ENCODE results near the gene CAMTA2.

GRCh38 chr17:4969551-4970173 lies 17.8 kb downstream of the CAMTA2 start:
- TF ChIP-seq CTCF (IDR thresholded peaks at IDR 0.05; ENCODE audit: insufficient read depth, low read length) (no peak), SPI1 (IDR thresholded peaks at IDR 0.05; ENCODE audit: borderline replicate concordance, low read depth) (no peak), POLR2AphosphoS5 (IDR thresholded peaks at IDR 0.05; ENCODE audit: low read depth) (no peak), REST (IDR thresholded peaks at IDR 0.05; ENCODE audit: insufficient replicate concordance, low read depth) (peak; percentile 44)

Measured in HL-60 (cell line).